ENCODE data around the gene GLT1D1. TPM values are rescaled to one million over a fixed set of nuclear protein-coding genes. Genes with fewer than 3 reads are reported as not detected.

Gene GLT1D1
- total RNA-seq, 1 donor from 2014 or later: 0.44 TPM

GRCh38 chr12:128820723-128821432 lies 32.4 kb upstream of the GLT1D1 start:
- peaks cover 6% of the 10 kb centered on the region for H3K27me3 Mint-ChIP-seq (ENCODE audit: unreplicated experiment)

GRCh38 chr12:128823216-128823915 lies 29.9 kb upstream of the GLT1D1 start:
- TF ChIP-seq CTCF (IDR thresholded peaks at IDR 0.05; ENCODE audit: unreplicated experiment): no peak
- peaks cover 28% of the 10 kb centered on the region for H3K9me3 Mint-ChIP-seq (ENCODE audit: unreplicated experiment)
- DNase-seq (ENCODE audit: low spot score): peak; percentile 8
- peaks cover 12% of the 10 kb centered on the region for H3K4me1 Mint-ChIP-seq (ENCODE audit: unreplicated experiment)
- peaks cover 4% of the 10 kb centered on the region for H3K36me3 Mint-ChIP-seq (ENCODE audit: low read depth, unreplicated experiment)
- peak overlapping the region; percentile 85 for H3K4me3 Mint-ChIP-seq (ENCODE audit: unreplicated experiment)
- peaks cover 6% of the 10 kb centered on the region for H3K27me3 Mint-ChIP-seq (ENCODE audit: unreplicated experiment)
- no peak overlapping the region for H3K27ac Mint-ChIP-seq (ENCODE audit: unreplicated experiment)

More at GRCh38 chr12:128820723-128821432, 32.4 kb upstream of the GLT1D1 start:
- peaks cover 12% of the 10 kb centered on the region for H3K4me1 Mint-ChIP-seq (ENCODE audit: unreplicated experiment)
- peaks cover 20% of the 10 kb centered on the region for H3K9me3 Mint-ChIP-seq (ENCODE audit: unreplicated experiment)
- H3K27ac Mint-ChIP-seq (ENCODE audit: unreplicated experiment): no peak overlapping the region
- no peak for TF ChIP-seq CTCF (IDR thresholded peaks at IDR 0.05; ENCODE audit: unreplicated experiment)
- peaks cover 4% of the 10 kb centered on the region for H3K36me3 Mint-ChIP-seq (ENCODE audit: low read depth, unreplicated experiment)
- H3K4me3 Mint-ChIP-seq (ENCODE audit: unreplicated experiment): no peak overlapping the region
- DNase-seq (ENCODE audit: low spot score): no peak

GRCh38 chr12:128823916-128824839 lies 29.1 kb upstream of the GLT1D1 start, which contains the start of gene SLC15A4:
Gene SLC15A4, minus strand, starts transcription at chr12:128823958. Its CDS starts 15 bp downstream, at chr12:128823943.
- TF ChIP-seq CTCF (IDR thresholded peaks at IDR 0.05; ENCODE audit: unreplicated experiment): no peak
- peaks cover 6% of the 10 kb centered on the region for H3K27me3 Mint-ChIP-seq (ENCODE audit: unreplicated experiment)
- peak within 1 kb of the TSS; percentile 85 for H3K4me3 Mint-ChIP-seq (ENCODE audit: unreplicated experiment)
- H3K27ac Mint-ChIP-seq (ENCODE audit: unreplicated experiment): no peak within 1 kb of the TSS
- H3K36me3 Mint-ChIP-seq (ENCODE audit: low read depth, unreplicated experiment): peaks cover 4% of the 10 kb centered on the region
- peaks cover 28% of the 10 kb centered on the region for H3K9me3 Mint-ChIP-seq (ENCODE audit: unreplicated experiment)
- DNase-seq (ENCODE audit: low spot score): peak; percentile 78
- H3K4me1 Mint-ChIP-seq (ENCODE audit: unreplicated experiment): peaks cover 12% of the 10 kb centered on the region

GRCh38 chr12:128825835-128826234 lies 27.4 kb upstream of the GLT1D1 start:
- H3K9me3 Mint-ChIP-seq (ENCODE audit: unreplicated experiment): peaks cover 31% of the 10 kb centered on the region
- no peak for DNase-seq (ENCODE audit: low spot score)
- peaks cover 11% of the 10 kb centered on the region for H3K4me1 Mint-ChIP-seq (ENCODE audit: unreplicated experiment)
- peaks cover 1% of the 10 kb centered on the region for H3K36me3 Mint-ChIP-seq (ENCODE audit: low read depth, unreplicated experiment)
- H3K4me3 Mint-ChIP-seq (ENCODE audit: unreplicated experiment): no peak overlapping the region
- no peak for TF ChIP-seq CTCF (IDR thresholded peaks at IDR 0.05; ENCODE audit: unreplicated experiment)
- H3K27ac Mint-ChIP-seq (ENCODE audit: unreplicated experiment): no peak overlapping the region
- H3K27me3 Mint-ChIP-seq (ENCODE audit: unreplicated experiment): peaks cover 6% of the 10 kb centered on the region
